Measurements from ENCODE around the gene EXD3.

EXD3 gene

GRCh38 chr9:137446851-137447471 is 24.0 kb upstream of the EXD3 start:
- DNase-seq = no peak

GRCh38 chr9:137445930-137446431 is 23.0 kb upstream of the EXD3 start:
- DNase-seq = no peak

- DNase-seq = no peak
These were observed 22.4 kb upstream of the EXD3 start for GRCh38 chr9:137445275-137445807.

- DNase-seq = no peak
These were observed 21.3 kb upstream of the EXD3 start for GRCh38 chr9:137444106-137444790.

GRCh38 chr9:137441935-137442321 is 19.0 kb upstream of the EXD3 start:
- no peak for DNase-seq

- DNase-seq = no peak
These were observed 18.4 kb upstream of the EXD3 start, which contains the start of gene ENTPD8 for GRCh38 chr9:137441289-137441934. Gene ENTPD8 (minus strand): TSS chr9:137441357. CDS start chr9:137438285, 3,072 bp downstream.

- no peak for DNase-seq
These were observed 16.3 kb upstream of the EXD3 start for GRCh38 chr9:137439158-137439714.

GRCh38 chr9:137438591-137439157 is 15.7 kb upstream of the EXD3 start:
- DNase-seq = no peak

- DNase-seq = no peak
These were observed 15.0 kb upstream of the EXD3 start for GRCh38 chr9:137437691-137438590.

GRCh38 chr9:137436761-137437600 is 14.0 kb upstream of the EXD3 start:
- no peak for DNase-seq

GRCh38 chr9:137435980-137436760 is 13.2 kb upstream of the EXD3 start:
- no peak for DNase-seq

- DNase-seq = no peak
These were observed 12.5 kb upstream of the EXD3 start for GRCh38 chr9:137435381-137435891.

- no peak for DNase-seq
These were observed 11.8 kb upstream of the EXD3 start for GRCh38 chr9:137434498-137435380.

- DNase-seq = no peak
These were observed 11.0 kb upstream of the EXD3 start for GRCh38 chr9:137433916-137434431.

- DNase-seq = no peak
These were observed 10.5 kb upstream of the EXD3 start for GRCh38 chr9:137433349-137433915.

- no peak for DNase-seq
These were observed 9.9 kb upstream of the EXD3 start for GRCh38 chr9:137432687-137433348.

- DNase-seq = no peak
These were observed 8.5 kb upstream of the EXD3 start for GRCh38 chr9:137431416-137431931.
